Loucy (cell line): Measurements from ENCODE around the gene ATAD2B.

Experiments
- CTCF ChIP-seq: fragments of 200-600 bp; sonication (generic); conservative IDR thresholded peaks from 2 replicates; pipeline ENCODE4 v1.5.1; 2014; ENCODE audit warnings: mild to moderate bottlenecking, antibody characterized with exemption, low read length
- EZH2phosphoT487 ChIP-seq: fragments of 200-600 bp; IDR thresholded peaks from 2 replicates; pipeline ENCODE4 v1.6.1; 2018; ENCODE audit warnings: antibody characterized with exemption, mild to moderate bottlenecking, moderate library complexity, borderline replicate concordance

GRCh38 chr2:23776021-23776420, 150.9 kb downstream of the ATAD2B start:
- TF ChIP-seq CTCF = no peak
- TF ChIP-seq EZH2phosphoT487 = no peak
